Fibroblast of pulmonary artery (primary cell): ENCODE measurements around the gene TTC31.
"Not testable (repeated sequence)": the region's sequence is repeated elsewhere in the genome, so short reads cannot be mapped to it uniquely, and the experiment has no call there.

Source experiments
- DNase-seq: peaks from one replicate; pipeline ENCODE4 v3.0.0-alpha.2; 2010; ENCODE audit warnings: low read depth
- H3K4me3 ChIP-seq: replicated peaks from 2 replicates; pipeline ENCODE4 v1.5.1; 2011; ENCODE audit warnings: low read depth, mild to moderate bottlenecking, control low read depth, low read length, moderate library complexity
- TF ChIP-seq, protein P1 (sequence below): IDR thresholded peaks from 2 replicates; pipeline ENCODE4 v1.5.1; 2011; ENCODE audit warnings: mild to moderate bottlenecking, control low read depth, low read length, inconsistent platforms; ENCODE audit errors: missing control alignments

TTC31 gene

DNA sequence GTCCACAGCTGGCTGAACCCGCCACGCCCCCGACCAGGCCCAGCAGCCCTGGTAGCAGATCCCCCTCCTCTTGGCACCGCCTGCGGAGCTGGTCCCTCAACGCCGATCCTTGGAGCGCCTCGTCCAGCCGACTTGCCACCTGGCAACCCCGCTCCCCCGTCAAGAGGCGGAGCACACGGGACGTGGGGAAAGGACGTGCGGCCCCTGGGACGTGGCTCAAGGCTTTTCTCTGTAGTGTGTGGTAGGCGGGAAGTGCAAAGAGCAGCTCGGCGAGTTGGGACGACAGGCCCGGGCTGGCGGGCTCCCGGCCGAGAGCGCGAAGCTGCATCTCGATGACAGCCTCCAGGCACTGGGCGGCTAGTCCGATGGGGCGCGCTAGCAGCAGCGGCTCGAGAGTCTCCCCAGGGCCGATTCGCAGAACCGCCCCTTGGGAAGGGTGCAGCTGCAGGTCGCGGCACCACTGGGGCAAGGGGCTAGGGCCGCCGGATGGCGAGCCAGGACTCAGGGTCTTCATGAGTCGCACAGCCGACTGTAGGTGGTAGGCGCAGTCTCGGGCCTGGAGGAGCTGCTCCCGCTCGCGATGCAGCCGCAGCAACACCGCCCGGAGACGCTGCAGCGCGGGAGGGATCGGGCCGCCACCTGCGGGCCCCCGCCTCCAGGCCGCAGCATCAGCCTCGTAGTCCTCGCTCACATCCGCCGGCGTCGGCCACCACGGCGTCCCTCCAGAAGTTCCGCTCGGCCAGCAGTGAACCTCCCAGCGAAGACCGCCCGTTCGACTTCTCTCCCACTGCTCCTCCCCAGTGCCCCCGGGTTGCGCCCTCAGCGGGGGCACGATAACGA is 700 bp upstream of the TTC31 start:
- TF ChIP-seq, protein P1, sequence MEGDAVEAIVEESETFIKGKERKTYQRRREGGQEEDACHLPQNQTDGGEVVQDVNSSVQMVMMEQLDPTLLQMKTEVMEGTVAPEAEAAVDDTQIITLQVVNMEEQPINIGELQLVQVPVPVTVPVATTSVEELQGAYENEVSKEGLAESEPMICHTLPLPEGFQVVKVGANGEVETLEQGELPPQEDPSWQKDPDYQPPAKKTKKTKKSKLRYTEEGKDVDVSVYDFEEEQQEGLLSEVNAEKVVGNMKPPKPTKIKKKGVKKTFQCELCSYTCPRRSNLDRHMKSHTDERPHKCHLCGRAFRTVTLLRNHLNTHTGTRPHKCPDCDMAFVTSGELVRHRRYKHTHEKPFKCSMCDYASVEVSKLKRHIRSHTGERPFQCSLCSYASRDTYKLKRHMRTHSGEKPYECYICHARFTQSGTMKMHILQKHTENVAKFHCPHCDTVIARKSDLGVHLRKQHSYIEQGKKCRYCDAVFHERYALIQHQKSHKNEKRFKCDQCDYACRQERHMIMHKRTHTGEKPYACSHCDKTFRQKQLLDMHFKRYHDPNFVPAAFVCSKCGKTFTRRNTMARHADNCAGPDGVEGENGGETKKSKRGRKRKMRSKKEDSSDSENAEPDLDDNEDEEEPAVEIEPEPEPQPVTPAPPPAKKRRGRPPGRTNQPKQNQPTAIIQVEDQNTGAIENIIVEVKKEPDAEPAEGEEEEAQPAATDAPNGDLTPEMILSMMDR = no peak
- peak overlapping the region; percentile 98 for H3K4me3 ChIP-seq
- DNase-seq = no peak

DNA sequence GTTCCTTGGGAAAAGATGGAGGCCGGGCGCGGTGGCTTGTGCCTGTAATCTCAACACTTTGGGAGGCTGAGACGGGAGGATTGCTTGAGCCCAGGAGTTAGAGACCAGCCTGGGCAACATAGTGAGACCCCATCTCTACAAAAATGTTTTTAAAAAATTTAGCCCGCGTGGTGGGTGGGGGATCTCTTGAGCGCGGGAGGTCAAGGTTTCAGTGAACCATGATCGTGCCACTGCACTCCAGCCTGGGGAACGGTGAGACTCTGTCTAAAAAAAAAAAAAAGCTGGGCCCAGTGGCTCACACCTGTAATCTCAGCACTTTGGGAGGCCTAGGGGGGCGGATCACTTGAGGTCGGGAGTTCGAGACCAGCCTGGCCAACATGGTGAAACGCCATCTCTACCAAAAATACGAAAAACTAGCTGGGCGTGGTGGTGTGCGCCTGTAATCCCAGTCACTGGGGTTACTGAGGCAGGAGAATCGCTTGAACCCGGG is 839 bp downstream of the TTC31 start:
- H3K4me3 ChIP-seq = peak overlapping the region; percentile 98
- not testable (repeated sequence) for DNase-seq

DNA sequence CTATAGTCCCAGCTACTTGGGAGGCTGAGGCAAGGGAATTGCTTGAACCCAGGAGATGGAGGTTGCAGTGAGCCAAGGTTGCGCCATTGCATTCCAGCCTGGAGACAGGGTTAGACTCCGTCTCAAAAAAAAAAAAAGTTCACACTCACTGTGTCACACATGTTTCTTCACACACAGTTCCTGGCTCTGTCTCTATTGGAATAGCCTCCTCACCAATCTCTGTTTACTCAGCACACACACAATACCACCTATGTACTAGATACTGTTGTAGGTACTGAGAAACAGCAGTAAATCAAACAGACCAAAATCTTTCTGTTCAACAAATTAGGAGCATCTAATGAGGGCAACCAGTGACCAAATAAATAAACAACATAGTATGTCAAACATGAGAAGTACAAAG is 3.3 kb downstream of the TTC31 start:
- no peak for DNase-seq
- TF ChIP-seq, protein P1 = no peak
- no peak overlapping the region for H3K4me3 ChIP-seq

DNA sequence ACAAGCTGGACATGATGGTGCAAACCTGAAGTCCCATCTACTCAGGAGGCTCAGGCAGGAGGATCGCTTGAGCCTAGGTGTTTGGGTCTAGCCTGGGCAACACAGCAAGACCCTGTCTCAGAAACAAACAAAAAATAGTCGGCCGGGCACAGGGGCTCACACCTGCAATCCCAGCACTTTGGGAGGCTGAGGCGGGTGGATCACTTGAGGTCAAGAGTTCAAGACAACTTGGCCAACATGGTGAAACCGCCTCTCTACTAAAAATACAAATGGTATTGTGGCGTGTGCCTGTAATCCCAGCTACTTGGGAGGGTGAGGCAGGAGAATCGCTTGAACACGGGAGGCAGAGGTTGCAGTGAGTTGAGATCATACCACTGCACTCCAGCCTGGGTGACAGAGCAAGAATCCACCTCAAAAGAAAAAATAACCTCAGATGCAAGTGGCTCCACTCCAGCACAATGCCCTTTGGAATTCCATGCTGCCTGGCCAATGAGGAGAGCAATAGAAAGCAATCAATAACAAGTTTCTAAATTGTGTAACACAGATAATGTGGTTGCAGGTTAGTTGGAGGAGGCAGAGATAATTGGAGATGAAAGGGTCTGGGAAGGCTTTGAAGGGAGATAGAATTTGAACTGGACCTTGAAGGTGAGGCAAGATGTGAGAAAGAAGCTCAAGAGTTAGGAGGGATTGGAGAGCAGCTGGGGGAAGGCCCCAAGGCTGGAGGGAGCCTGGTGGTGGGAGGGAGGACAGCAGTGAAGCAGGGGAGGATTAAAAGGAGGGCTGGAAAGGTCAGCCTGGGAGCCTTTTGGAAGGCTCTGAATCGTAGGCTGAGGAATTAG is 6.0 kb downstream of the TTC31 start:
- H3K4me3 ChIP-seq = no peak overlapping the region
- TF ChIP-seq, protein P1 = no peak
- DNase-seq = no peak

DNA sequence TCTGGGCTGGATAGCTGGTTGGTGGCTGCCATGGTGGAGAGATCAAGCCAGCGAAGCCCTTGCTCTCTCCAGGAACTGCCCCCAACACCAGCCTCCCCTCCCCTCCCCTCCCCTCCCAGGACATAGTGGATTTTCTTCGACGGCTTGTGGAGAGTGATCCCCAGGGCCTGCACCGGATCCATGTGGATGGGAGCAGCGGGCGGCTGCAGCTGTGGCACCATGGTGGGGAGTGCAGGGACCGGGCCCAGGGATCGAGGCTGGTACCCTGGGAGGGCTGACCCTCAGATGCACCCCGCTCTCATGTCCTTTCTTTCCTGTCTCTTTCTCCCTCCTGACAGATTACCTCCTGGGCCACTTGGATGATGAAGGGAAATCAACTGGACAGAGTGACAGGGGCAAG is 7.0 kb downstream of the TTC31 start:
- TF ChIP-seq, protein P1 = no peak
- DNase-seq = no peak
- no peak overlapping the region for H3K4me3 ChIP-seq

DNA sequence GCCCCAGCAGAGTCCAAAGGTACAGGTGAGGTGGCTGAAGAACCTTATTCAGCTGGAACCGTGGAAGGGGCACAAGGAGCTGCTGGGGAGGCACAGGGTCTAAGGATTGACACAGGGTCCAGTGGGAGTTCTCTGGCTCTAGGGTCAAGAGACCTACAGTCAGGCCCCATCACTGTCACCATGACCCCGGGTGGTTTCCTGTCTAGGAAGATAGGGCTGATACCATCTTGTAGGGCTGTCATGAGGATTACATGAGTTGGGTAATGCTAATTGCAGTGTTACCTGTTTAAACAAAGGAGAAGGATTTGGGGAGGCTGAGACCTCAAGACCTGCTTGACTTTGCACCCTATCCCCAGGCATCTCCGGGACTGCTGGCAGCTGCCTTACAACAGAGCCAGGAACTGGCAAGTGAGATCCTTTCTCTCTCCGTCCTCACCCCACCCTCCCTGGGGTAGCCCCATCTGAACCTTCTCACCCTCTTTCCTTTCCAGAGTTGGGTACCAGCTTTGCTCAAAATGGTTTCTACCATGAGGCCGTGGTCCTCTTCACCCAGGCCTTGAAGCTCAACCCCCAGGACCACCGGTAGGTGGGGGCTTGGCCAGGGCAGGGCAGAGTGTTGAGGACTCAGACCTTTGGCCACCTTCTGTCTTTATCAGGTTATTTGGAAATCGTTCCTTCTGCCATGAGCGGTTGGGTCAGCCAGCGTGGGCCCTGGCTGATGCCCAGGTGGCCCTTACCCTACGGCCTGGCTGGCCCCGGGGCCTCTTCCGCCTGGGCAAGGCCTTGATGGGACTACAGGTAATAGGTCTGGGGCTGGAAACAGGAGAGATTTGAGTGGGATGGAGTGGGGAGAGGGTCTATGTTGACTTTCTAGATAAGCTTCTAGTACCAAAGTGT is 9.0 kb downstream of the TTC31 start:
- TF ChIP-seq, protein P1 = no peak
- H3K4me3 ChIP-seq = no peak overlapping the region
- no peak for DNase-seq
